HG03565 (cell line): ENCODE data around the gene CFAP74.
"Not testable (repeated sequence)": the region's sequence is repeated elsewhere in the genome, so short reads cannot be mapped to it uniquely, and the experiment has no call there.

ENCODE experiments used
- ATAC-seq: cut with Tn5 transposase; IDR thresholded peaks from one replicate; pipeline ENCODE4 v1.9.1; 2021; ENCODE audit warnings: mild to moderate bottlenecking, moderate library complexity; ENCODE audit not compliant: unreplicated experiment

CFAP74 gene

DNA sequence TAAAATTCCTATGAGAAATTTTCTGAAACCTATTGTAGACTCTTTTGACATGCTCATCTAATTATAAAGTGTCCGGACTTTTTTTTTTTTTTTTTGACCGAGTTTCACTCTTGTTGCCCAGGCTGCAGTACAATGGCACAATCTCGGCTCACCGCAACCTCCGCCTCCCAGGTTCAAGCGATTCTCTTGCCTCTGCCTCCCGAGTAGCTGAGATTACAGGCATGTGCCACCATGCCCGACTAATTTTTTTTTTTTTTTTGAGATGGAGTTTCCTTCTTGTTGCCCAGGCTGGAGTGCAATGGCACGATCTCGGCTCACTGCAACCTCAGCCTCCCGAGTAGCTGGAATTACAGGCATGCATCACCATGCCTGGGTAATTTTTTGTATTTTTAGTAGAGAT lies 119.7 kb downstream of the CFAP74 start:
- ATAC-seq = not testable (repeated sequence)

DNA sequence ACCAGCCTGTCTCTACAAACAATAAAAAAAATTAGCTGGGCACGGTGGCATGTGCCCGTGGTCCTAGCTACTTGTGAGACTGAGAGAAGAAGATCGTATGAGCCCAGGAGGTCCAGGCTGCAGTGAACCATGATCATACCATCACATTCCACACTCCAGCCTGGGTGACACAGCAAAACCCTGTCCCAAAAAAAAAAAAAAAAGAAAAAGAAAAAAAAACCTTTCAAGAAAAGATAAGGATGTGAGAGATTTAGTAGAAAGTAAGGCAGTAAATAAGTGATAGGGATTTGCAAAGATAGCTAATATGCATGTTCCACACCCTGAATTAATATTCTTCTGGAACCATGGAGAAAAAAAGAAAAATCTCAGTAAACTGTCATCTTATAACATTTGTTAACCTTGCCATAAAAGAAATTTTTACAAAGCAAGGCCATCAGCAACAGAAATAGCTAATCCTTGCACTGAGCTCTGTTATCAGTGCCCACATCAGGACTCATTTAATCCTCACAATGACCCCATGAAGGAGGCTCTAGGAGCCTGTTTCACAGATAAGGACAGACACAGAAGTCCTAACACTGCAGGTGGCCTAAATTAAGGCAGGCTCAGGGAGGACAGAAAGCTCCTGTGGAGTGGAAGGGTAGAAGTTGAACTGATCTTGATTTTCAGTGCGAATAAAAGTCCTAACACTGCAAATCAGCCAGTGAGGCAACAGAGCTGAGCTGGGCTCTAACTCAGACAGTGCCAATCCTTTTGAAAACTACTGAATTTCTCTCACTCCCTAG lies 120.3 kb downstream of the CFAP74 start:
- no peak for ATAC-seq

DNA sequence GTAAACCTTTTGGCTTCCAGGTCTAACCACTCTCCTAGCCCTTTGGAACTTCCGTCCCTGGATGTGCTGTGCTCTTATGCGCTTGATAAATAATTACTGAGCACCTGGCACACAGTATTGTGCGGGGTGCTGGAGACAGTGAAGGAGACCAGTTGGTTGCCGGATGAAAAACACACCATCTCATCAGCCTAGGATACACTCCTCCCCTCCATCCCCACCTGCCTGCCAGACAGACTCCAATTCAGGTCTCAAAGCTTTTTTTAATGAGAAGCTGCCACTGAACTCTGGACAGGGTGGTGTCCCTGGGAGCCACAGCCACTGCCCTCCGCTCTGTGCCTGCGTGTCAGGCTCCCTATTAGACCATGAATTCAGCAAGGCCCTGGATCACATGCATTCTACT lies 121.9 kb downstream of the CFAP74 start:
- ATAC-seq = no peak

DNA sequence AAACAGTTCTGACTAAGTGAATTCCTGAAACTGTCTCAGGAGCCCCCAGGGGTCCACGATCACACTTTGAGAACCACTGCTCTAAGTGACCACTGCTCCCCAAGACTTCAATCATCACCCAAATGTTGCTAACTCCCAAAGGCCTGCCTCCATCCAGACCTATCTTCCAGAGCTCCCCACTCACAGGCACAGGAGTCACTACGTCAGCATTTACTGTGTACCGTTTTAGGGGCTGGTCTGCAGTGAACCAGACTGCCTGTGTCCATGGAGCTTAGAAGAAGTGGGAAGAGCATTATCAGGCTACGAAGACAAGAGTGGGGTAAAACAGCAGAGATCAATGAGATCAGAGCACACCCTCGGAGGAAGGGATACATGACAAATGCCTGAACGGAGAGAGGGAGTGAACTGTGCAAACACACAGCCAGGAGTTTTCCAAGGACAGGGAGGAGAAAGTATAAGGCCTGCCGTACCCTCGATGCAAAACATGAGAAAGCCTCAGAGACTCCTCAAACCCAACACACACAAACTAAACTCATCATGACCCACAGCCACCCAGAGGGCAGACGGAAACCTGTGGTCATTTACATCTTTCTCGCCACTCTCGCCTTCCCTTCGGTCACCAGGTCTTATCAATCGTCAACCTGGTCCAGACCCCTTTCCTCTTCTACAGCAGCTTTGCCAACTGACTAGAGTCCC lies 122.8 kb downstream of the CFAP74 start:
- no peak for ATAC-seq

DNA sequence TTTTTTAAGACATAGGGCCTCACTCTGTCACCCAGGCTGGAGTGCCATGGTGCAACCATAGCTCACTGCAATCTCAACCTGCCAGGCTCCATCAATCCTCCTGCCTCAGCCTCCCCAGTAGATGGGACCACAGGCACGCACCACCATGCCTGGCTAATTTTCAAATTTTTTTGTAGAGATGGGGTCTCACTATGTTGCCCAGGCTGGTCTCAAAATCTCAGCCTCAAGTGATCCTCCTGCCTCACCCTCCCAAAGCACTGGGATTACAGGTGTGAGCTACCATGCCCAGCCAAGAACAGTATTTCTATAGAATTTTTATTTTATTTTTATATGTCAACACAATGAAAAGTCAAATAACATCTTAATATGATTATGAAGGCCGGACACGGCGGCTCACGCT lies 123.6 kb downstream of the CFAP74 start:
- ATAC-seq = no peak

DNA sequence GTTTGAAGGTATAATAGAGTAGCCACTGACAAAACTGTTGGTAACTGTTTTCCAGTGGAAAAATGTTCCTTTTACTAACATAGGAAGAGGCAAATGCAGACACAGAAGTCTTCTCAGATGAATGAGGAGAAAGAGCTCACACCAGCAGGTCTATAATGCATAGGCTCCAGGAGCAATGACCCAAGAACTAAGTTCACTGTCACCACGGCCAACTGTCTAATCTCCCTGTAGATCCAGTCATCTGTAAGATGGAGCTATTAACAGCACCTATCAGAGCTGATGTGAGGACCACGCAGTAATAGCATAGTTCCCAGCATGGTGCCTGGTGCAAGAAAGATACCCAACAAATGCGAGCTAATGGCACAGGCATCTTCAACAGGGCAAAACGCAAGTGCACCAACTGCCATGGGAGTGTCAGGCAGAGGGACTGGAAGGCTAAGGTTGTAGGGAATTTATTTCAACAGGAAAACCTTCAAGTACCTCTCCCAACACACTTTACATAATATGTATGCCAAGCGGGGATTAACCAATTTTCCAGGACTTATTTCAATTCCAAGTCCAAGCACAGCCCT lies 125.6 kb downstream of the CFAP74 start:
- ATAC-seq = no peak

DNA sequence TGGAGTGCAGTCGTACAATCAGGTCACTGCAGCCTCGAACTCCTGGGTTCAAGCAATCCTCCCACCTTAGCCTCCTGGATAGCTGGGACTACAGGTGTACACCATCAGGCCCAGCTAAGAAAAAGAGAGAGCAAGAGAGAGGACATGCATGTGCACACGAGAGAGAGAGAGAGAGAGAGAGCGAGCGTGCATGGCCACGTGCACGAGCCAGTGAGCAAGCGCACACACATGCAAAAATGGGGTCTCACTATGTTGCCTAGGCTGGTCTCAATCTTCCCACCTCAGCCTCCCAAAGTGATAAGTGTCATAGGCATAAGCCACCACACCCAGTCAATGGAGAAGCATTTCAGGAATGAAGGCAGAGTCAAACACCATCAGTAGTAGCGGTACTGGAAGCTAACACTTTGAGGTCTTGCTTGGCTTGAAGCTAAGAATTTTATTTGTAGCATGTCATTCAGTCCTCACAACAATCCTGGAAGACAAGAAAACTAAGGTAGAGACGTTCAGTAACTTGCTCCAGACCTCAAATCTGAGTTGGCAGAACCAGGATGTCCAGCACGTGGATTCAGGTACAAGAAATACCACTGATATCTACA lies 127.2 kb downstream of the CFAP74 start:
- no peak for ATAC-seq

DNA sequence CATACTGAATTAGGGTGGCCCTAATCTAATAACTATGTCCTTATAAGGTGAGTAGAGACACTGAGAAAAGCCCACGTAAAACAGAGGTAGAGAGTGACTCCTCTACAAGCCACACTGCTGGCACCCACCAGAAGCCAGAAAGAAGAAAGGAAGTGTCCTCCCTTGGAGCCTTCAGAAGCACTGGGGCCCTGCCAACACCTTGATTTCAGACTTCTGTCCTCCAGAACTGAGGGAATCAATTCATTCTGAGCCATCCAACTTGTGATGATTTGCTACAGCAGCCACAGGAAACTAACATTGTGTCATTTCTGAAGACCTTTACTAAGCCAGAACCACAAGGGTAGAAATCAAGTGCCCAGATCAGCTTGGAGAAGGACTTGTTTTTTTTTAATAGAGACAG lies 127.7 kb downstream of the CFAP74 start:
- no peak for ATAC-seq

DNA sequence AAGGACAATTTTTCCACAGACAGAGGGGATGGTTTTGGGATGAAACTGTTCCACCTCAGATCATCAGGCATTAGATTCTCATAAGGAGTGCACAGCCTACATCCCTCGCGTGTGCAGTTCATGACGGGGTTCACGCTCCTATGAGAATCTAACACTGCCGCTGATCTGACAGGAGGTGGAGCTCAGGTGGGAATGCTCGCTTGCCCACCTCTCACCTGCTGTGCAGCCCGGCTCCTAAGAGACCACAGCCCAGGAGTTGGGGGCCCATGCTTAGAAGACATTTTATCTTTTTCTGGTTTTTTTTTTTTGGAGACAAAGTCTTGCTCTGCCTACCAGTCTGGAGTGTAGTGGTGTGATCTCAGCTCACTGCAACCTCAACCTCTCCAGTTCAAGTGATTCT lies 128.7 kb downstream of the CFAP74 start:
- no peak for ATAC-seq

DNA sequence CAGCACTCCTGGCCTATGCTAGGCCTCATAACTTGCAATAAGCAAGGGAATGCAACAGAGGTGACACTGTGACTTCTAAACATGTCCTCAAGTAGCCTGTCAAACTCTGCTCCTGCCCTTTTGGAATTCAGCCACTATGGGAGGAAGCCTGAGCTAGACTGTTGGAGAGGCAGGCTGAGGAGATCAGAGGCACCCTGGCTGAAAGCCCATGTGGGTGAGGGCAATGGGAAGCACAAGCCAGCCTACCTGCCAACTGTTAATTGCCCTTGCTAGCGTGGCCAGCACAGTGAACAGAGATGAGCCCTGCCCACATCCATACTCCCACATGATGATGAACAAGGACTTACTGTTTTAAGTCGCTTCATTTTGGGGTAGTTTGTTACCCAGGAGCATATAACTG lies 130.4 kb downstream of the CFAP74 start:
- no peak for ATAC-seq

DNA sequence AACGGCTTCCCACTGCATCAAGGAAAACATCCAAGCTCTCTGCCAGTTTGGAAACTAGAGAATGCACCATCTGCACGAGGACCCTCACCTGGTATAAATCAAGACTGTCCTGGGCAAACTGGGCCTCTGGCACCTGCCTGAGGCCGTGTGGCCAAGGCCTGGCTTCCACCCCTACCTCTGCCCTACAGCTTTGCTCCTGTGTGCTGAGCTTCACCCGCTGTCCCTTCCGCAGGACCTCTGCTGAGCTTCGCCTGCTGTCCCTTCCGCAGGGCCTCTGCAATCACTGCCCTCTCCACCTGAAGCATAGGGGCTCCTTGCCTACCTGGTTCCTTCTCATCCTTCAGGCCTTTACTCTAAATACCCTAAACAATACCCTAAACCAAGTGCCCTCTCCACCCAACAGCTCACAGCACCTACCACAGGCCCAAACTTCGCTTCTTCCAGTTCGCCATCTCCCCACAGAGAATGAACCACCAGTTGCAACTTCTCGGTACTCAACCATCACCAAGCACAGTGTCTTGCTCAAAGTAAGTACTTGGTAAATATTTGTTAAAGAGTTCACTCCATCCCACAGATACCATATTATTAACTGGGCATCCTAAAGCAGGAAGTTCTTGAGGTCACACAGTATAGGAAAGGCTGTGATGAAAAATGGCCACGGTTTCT lies 131.1 kb downstream of the CFAP74 start:
- ATAC-seq = no peak
